GM19468 (cell line): Measurements from ENCODE around the gene IQCK.

Source experiments
- ATAC-seq: cut with Tn5 transposase; IDR thresholded peaks from one replicate; pipeline ENCODE4 v1.9.1; 2021; ENCODE audit warnings: mild to moderate bottlenecking, moderate library complexity, moderate number of reproducible peaks; ENCODE audit not compliant: unreplicated experiment; ENCODE audit errors: extremely low read depth

IQCK gene

DNA sequence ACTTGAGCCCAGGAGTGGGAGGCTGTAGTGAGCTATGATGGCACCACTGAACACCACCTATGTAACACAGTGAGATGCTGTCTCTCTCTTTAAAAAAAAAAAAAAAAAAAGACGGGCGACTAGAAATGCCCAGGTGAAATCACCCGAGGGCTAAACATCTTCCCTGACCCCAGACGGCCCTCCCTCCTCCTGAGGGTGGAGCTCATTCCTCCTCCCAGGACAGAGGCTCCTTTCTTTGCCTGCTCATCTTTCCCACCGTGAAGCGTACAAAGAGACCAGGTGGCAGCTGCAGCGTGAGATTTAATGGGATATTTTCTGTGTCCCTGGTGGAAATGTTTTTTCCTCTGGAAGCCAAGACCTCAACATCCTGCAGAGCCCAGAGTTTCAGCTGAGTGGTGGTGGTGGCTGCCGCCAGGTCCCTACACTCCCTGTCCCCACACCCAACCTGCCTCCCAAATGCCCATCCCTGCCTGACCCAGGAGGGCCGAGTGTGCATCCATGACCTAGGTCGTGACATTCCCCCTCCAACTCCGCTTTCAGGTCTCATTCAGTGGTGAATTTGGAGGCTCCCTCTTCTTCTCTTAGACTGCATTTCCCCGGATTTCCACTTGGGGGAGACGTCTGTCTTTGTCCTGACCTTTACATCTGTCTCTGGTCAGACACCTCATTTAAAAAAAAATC, 181.0 kb downstream of the IQCK start:
- no peak for ATAC-seq

DNA sequence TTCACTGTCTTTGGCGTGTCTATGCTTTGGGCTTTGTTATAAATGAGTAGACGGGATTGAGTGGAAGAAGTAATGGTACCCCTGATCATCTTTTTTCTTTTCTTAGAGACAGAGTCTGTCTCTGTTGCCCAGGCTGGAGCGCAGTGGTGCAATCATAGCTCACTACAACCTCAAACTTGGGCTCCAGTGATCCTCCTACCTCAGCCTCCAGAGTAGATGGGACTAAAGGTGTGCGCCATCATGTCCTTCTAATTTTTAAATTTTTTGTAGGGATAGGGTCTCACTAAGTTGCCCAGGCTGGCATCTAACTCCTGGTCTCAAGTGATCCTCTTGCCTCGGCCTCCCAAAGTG, 181.5 kb downstream of the IQCK start:
- no peak for ATAC-seq

DNA sequence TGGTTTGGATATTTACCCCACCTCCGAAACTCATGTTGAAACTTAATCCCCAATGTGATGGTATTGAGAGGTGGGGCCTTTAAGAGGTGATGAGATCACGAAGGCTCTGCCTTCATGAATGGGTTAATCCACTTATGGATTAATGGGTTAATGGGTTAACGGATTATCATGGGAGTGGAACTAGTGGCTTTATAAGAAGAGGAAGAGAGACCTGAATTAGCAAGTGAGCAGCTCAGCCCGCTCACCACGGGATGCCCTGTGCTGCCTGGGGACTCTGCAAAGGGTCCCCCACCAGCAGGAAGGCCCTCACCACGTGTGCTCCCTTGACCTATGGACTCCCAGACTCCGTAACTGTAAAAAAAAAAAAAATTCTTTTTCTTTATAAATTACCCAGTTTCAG, 183.1 kb downstream of the IQCK start:
- ATAC-seq: no peak

DNA sequence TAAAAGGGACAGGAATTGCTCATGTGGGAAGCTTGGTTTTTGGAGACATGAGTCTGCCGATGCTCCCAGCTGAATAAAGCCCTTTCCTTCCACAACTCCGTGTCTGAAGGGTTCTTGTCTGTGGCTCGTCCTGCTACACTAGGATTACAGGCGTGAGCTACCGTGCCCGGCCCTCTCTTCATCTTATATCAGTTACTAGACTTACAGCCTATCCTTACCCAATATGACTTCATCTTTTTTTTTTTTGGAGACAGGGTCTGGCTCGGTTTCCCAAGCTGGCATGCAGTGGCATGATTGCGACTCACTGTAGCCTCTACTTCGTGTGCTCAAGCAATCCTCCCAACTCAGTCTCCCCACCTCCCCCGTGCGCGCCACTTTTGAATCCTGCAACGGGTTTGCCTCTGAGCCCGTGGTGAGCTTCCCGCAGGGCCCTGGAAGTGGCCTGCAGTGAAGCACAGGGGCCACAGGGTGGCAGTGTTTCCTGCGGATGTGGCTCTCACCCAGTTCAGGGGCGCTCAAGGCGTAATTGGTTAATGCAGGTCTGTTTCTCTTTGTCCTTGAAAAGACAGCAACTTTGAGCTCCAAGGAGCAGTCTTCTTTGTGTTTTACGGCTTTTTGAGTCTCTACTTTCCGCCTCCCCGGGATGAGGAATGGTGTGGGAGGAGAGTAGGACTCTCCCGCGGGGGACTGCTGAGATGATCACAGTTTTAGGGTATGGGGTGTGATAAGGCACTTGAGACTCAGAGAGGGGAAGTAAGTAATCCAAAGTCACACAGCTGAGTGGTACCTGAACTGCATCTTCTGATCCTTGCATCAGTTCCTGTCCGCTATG, 189.3 kb downstream of the IQCK start:
- ATAC-seq: no peak
